Duodenal mucosa (tissue), 2 donors: ENCODE data around the gene GSN.

ENCODE experiments used
- H3K27ac ChIP-seq: one replicate; pipeline ENCODE4 v1.7.0; 2013; ENCODE audit warnings: low read depth, low read length
- H3K27me3 ChIP-seq, 2 donors: one replicate each; pipeline ENCODE4 v1.7.0; 2013; ENCODE audit warnings: low read length in 2 of 2, control low read depth in 1 of 2; ENCODE audit not compliant: insufficient read depth in 2 of 2, control insufficient read depth in 1 of 2
- H3K36me3 ChIP-seq, 2 donors: one replicate each; pipeline ENCODE4 v1.7.0; 2013; ENCODE audit warnings: low read length in 2 of 2, control low read depth in 1 of 2; ENCODE audit not compliant: insufficient read depth in 2 of 2, control insufficient read depth in 1 of 2
- H3K4me1 ChIP-seq, 2 donors: one replicate each; pipeline ENCODE4 v1.7.0; 2013; ENCODE audit warnings: low read length in 2 of 2, control low read depth in 1 of 2; ENCODE audit not compliant: insufficient read depth in 2 of 2, control insufficient read depth in 1 of 2
- H3K4me3 ChIP-seq, 2 donors: one replicate each; pipeline ENCODE4 v1.7.0; 2013; ENCODE audit warnings: low read length in 2 of 2, low read depth in 1 of 2
- H3K9ac ChIP-seq, 2 donors: one replicate each; pipeline ENCODE4 v1.7.0; 2013; ENCODE audit warnings: low read length in 2 of 2, low read depth in 1 of 2
- H3K9me3 ChIP-seq, 2 donors: one replicate each; pipeline ENCODE4 v1.7.0; 2013; ENCODE audit warnings: low read length in 2 of 2, control low read depth in 1 of 2; ENCODE audit not compliant: control insufficient read depth in 1 of 2

GSN gene

DNA sequence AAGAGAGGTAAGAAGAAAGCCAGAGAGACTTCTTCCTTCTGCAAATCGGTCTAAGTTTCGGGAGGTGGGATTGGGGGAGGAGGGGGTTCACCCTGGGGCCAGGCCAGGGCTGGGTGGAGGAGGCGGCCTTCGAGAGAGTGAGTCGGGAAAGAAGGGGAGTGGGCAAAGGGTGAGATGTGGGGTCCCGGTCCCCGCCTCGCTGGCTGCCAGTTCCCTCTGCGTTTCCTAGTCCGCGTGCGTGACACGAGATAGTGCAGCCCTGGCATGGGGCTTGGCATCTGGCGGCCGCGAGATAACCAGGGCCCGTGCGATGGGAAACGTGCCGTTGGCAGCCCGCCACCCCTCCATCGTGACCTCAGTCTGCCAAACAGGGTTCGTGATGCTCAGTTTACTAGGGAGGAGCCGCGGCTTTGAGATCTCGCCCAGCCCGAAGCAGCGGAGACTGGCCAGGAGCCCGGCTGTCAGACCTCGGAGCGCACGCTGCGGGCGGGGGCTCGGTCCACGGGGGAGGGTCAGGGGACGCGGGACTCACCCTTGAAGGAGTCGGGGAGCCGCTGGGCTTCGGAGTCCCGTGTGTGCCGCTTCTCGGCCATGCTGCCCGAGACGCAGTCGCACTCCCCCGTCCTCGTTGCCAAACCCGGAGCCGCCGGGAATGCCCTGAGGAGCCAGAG lies 101.8 kb downstream of the GSN start, which contains the start of gene STOM:
STOM (minus strand) TSS at position 656 of the 671 bp plus-strand sequence; CDS start at position 593, 63 bp downstream.
- no peaks in the 10 kb centered on the region for H3K27me3 ChIP-seq
- H3K27ac ChIP-seq: peak within 1 kb of the TSS; percentile 95
- H3K9ac ChIP-seq: peak within 1 kb of the TSS; percentile 27 to 76
- no peaks in the 10 kb centered on the region for H3K36me3 ChIP-seq
- no peaks in the 10 kb centered on the region for H3K9me3 ChIP-seq
- peaks cover 45 to 60% of the 10 kb centered on the region in 2 donors for H3K4me1 ChIP-seq
- H3K4me3 ChIP-seq: peak within 1 kb of the TSS; percentile 65 to 76

DNA sequence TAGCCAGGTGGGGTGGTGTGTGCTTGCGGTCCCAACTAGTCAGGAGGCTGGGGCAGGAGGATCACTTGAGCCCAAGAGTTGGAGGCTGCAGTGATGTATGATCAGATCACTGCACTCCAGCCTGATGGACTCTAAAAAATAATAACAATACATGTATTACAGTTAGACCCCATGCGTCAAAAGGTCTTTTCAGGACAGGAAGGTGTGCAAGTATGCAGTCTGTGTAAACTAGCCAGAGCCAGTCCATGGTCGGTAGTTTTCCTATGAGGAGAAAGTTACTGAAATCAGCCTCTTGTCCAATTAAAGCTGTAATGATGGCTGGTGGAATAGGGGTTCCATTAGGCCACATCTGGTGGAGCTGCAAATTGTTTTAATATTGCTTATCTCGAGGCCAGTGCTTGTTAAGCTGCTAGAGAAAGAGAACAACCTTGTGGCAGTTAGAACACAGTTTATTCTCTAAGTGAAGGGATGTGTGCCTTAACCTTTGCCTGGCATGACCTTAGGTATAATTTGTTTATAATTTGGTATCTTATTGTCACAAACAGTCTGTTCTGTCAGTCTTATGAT lies 103.6 kb downstream of the GSN start:
- Histone ChIP-seq H3K4me1 (peaks cover 36 to 47% of the 10 kb centered on the region in 2 donors), H3K9ac (no peak overlapping the region), H3K4me3 (no peak overlapping the region), H3K27me3 (no peaks in the 10 kb centered on the region), H3K9me3 (no peaks in the 10 kb centered on the region), H3K36me3 (no peaks in the 10 kb centered on the region), H3K27ac (no peak overlapping the region)

GRCh38 chr9:121372239-121373010 lies 104.5 kb downstream of the GSN start:
- H3K27ac ChIP-seq: no peak overlapping the region
- no peaks in the 10 kb centered on the region for H3K9me3 ChIP-seq
- H3K27me3 ChIP-seq: no peaks in the 10 kb centered on the region
- H3K4me1 ChIP-seq: peaks cover 27 to 38% of the 10 kb centered on the region in 2 donors
- H3K36me3 ChIP-seq: no peaks in the 10 kb centered on the region
- H3K9ac ChIP-seq: no peak overlapping the region
- no peak overlapping the region for H3K4me3 ChIP-seq

GRCh38 chr9:121373011-121373729 lies 105.2 kb downstream of the GSN start:
- Histone ChIP-seq H3K27ac (no peak overlapping the region), H3K27me3 (no peaks in the 10 kb centered on the region), H3K9me3 (no peaks in the 10 kb centered on the region), H3K4me1 (peaks cover 20 to 31% of the 10 kb centered on the region in 2 donors), H3K36me3 (no peaks in the 10 kb centered on the region), H3K4me3 (no peak overlapping the region), H3K9ac (no peak overlapping the region)

- H3K4me1 ChIP-seq: peaks cover 11 to 19% of the 10 kb centered on the region in 2 donors
- H3K36me3 ChIP-seq: no peaks in the 10 kb centered on the region
- no peak overlapping the region for H3K9ac ChIP-seq
- no peaks in the 10 kb centered on the region for H3K27me3 ChIP-seq
- no peak overlapping the region for H3K27ac ChIP-seq
- no peak overlapping the region for H3K4me3 ChIP-seq
- no peaks in the 10 kb centered on the region for H3K9me3 ChIP-seq
These were observed 108.4 kb downstream of the GSN start for GRCh38 chr9:121376214-121376830.

- H3K9me3 ChIP-seq: no peaks in the 10 kb centered on the region
- H3K9ac ChIP-seq: no peak overlapping the region
- no peaks in the 10 kb centered on the region for H3K36me3 ChIP-seq
- H3K4me3 ChIP-seq: no peak overlapping the region
- no peak overlapping the region for H3K27ac ChIP-seq
- no peaks in the 10 kb centered on the region for H3K27me3 ChIP-seq
- no peaks in the 10 kb centered on the region for H3K4me1 ChIP-seq
These were observed 112.9 kb downstream of the GSN start for GRCh38 chr9:121380846-121381245.
